Endometrial microvascular endothelial cells (primary cell): Measurements from ENCODE around the gene TK2. TPM values are rescaled to one million over a fixed set of nuclear protein-coding genes. Genes with fewer than 3 reads are reported as not detected.
"Not testable (repeated sequence)": the region's sequence is repeated elsewhere in the genome, so short reads cannot be mapped to it uniquely, and the experiment has no call there.

ENCODE experiments used
- in situ Hi-C: cut with HindIII; loops from 2 replicates; pipeline ENCODE4 v1.10.0; 2017; ENCODE audit warnings: low sequenced_read_pairs, low pct_unique_long_range_greater_than_20kb; ENCODE audit errors: inconsistent ontology term
- total RNA-seq: library from RNA; depleted of rRNA; stranded (reverse); fragments of >200 nt; gene quantifications from one replicate; pipeline ENCODE4 v1.2.3, GENCODE V29; 2015; ENCODE audit errors: inconsistent ontology term

TK2 gene
- total RNA-seq, 1 donor from 2014 or later, result 24.9 TPM

GRCh38 chr16:66524601-66525164, 25.2 kb downstream of the TK2 start:
- in situ Hi-C loops, result loop anchor here (5.0 kb wide), 1 partner anchor 58 kb away; no protein-coding TSS in a partner anchor

DNA sequence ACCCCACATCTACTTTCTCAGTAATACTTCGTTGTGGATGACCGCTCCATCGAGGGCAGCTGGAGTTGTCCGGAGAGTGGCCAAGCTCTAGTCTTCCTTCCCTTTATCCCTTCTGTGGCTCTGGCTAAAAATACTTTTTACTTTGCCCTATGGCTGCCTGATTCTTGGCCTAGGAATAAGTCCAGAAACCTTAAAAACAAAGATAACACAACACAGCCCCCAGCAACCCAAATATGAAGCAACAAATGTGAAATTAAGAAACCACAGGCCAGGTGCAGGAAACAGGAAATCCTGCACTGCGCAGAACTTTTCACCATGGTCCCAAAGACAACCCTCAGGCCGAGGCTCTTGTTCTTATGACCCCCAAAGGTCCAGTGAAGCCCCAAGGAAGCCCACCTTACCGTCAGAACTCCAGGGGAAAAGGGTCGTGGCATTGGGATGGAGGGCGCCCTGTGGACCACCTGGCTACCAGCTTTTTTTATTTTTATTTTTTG, 26.0 kb downstream of the TK2 start:
- in situ Hi-C loops, result loop anchor here (5.0 kb wide), 1 partner anchor 58 kb away; no protein-coding TSS in a partner anchor

DNA sequence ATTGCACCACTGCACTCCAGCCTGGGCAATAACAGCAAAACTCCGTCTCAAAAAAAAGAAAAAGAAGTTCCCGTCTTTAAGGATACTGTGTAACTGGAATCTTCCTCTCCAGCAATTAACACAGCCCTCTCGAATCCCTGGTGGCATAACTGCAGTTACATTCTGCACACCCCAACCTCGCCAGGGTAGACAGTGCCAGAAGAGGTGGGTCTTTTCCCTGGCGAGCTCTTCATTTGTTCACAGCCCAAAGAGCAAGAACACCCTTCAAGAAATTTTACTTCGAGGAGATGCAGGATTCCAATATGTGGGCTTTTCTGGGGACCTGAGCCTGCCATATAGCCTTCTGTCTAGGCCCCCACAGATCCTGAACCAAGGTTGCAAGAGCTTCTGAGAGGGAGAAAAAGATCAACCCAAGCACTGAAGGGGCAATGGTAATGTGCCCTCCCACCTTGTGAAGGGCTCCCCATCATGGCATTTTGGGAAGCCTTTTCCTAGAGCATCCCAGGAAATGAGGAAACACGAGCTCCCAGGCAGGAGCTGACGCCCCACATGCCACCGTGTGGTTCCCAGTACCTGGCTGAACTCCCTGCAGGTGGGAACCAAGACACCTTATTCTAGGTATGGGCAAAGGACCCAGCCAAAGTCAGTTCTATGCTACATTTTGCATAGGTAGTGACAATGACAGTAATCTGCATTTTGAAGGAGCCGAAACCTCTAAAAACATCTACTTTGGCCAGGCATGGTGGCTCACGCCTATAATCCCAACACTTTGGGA, 26.9 kb downstream of the TK2 start:
- in situ Hi-C loops, result loop anchor here (5.0 kb wide), 1 partner anchor 59 kb away; no protein-coding TSS in a partner anchor

DNA sequence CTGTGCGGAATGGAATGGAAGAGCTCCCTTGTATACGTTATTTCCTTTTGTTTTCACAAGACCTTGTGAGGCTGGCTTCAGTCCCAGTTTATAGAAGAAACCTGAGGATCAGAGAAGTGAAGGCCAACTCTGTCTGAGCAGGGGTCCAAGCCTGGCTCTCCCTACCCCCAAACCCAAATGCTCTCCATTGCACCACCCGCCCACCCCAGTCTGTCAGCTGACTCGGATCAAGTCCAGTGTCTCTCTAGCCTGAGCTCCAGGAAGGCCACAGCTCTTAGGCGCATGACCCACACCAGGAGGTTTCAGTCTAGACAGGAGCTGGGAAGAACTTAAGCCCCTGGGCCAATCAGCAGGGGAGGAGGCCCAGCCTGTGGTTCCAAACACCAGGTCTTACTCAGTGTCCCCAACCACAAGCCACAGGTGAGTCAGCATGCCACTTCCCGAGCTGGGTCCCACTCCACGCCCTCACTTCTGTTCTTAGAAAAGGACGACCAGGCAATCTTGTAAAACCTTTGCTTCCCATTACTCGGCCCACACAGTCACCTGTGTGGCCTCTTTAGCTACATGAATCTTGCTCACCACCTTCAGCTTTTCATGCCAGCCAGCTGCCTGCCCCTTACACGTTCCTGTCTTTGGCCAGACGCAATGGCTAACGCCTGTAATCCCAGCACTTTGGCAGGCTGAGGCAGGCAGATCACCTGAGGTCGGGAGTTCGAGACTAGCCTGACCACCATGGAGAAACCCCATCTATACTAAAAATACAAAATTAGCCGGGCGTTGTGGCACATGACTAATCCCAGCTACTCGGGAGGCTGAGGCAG, 27.8 kb downstream of the TK2 start:
- in situ Hi-C loops, result loop anchor here (5.0 kb wide), 1 partner anchor 60 kb away; no protein-coding TSS in a partner anchor

GRCh38 chr16:66521252-66521713, 28.6 kb downstream of the TK2 start:
- in situ Hi-C loops, result loop anchor here (5.0 kb wide), 1 partner anchor 61 kb away; no protein-coding TSS in a partner anchor

DNA sequence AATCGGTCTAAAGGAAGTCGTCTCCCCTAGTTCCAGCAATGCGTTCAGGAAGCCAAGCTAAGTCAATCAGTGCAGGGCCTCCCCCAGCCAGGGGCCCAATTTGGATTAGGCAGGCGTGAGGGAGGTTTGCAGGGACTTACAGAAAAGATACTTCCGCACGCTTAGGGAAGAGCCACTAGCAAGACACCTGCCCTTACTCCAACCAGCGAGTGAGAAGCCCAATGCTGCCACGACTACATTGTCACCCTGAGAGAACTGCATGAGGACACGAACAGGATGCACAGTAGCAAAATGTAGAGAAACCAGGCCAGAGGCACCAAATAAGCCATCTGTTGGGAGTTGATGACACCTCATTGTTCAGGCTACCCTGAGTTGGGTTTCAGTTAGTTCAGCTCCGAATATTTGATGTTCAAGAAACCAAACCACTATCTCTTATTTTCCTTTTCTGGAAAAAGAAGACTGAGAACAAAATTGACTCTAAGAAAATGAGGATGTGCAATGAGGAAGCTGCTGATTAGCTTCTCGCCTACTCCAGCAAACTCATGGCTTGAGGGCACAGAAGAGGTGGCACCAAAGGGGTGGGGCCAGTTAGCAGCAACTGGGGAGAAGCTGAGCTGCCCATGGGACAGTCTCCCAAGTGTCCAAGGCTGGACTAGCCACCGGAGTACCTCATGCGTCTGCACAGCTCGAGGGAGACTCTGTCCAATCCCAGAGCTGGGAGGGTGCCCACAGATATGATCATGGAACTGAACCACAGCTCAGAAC, 29.3 kb downstream of the TK2 start:
- in situ Hi-C loops, result loop anchor here (5.0 kb wide), 1 partner anchor 62 kb away; no protein-coding TSS in a partner anchor

DNA sequence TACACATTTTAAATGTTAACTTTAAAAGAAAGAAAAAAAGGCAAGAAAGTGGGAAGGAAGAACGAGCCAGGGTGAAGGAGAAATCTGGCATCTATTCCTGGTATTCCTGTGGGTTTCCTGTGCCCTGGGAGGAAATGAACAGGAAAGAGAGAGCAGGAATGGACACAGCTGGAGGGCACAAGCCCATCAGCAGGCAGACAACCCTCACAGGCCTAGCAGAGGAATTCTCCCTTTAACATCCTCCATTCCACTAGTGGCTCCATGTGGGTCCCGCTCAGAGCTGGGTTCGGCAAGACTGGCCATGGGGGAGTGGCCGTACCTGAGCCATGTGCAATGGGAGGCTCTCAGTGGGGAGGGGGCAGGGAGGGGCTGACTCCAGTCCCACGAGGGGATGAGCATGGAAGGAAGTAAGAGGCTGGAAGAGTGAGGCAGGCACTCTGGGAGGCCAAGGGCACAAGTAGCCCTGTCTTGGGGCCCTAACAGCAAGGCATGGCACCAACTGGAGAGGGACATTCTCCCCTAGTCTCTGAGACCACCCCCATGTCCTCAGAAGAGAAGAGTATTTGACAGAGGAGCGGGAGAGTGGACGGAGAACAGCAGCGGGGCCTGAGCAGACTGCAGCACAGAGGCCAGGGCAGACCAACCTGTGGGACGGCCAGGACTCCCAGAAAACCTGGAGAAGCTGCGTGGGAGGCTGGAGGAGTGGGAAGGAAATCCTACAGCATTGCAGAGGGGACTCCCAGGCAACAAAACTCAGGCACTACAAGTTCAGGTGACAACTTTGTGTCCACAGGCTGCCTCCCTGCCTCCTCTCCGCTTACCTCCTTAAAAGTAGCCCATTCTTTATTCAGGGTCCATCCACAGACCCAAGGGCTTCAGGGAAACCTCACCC, 30.2 kb downstream of the TK2 start:
- in situ Hi-C loops, result loop anchor here (5.0 kb wide), 1 partner anchor 63 kb away; no protein-coding TSS in a partner anchor

- in situ Hi-C loops, result no loop called here
Measured at GRCh38 chr16:66517586-66518263, 32.2 kb downstream of the TK2 start.

- in situ Hi-C loops, result no loop called here
Measured at GRCh38 chr16:66516808-66517585, 32.9 kb downstream of the TK2 start.

GRCh38 chr16:66516509-66516807, 33.5 kb downstream of the TK2 start:
- in situ Hi-C loops, result no loop called here

DNA sequence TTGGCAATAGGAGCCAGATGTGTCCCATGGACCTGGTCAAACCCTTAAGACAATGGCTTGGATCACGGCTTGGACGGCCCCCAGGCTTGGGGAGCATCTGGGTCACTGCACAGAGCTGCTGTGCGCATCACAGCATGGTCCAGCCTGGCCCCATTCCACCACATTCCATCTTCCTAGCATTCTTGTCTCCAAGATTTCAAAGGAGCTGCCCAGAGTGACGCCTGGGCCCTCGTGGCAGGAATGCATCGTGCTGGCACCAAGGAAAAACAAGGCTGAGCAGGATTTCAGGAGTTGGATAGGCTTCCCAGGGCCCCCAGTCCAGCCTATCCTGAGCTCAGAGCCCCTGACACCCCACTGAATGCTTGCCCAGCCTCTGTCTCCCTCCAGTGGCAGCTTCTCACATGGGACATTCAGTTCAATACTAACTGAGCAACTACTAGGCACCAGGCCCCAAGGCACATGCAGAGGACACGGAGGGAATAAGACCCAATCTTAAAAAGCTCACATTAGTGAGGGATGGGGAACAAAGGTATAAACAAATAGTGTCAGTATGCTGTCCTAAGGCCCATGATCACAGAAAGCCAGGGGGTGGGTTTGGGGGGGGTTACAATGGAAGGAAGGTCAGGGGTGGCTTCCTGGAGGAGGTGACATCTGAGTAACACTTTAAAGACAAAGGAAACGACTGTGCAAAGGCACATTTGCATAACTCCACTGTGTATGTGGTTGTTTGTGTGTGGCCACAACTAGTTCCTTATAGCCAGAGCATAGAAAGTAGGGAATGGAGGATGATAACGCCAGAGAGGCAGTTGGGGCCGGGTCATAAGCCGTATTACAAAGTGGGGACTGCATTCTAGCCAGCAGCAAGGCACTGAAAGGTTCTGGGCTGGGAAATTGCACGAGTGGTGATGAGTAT, 34.1 kb downstream of the TK2 start:
- in situ Hi-C loops, result no loop called here

DNA sequence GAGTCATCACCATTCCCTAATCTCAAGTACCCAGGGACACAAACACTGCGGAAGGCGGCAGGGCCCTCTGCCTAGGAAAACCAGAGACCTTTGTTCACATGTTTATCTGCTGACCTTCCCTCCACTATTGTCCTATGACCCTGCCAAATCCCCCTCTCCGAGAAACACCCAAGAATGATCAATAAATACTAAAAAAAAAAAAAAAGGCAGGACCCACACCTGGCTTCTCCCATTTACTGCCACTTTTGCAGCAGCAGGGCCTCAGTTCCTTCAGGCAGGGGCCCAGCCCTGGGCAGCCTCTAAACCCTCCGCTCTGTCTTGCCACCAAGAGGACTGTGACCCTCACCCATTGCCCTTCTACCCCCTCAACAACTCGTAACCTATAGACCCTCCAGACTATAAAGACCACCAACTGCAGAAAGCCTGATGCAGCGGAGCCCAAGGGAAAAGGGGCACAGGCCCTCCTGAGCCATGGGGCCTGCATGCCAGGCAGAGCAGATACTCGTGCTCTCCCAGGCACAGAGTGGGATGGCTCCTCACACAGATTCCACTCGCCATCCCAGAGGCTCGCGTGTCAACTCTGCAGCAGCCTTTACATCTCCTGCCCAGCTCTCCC, 34.8 kb downstream of the TK2 start:
- in situ Hi-C loops, result not testable (repeated sequence)

GRCh38 chr16:66514391-66514790, 35.5 kb downstream of the TK2 start:
- in situ Hi-C loops, result not testable (repeated sequence)

GRCh38 chr16:66513111-66513723, 36.7 kb downstream of the TK2 start:
- in situ Hi-C loops, result no loop called here
